H9 (cell line): ENCODE data around the gene GORASP1. TPM values are rescaled to one million over a fixed set of nuclear protein-coding genes. Genes with fewer than 3 reads are reported as not detected.

Experiments used
- DNase-seq: peaks from one replicate; pipeline ENCODE4 v3.0.0-alpha.2; 2017
- H2AFZ ChIP-seq: one replicate; pipeline ENCODE4 v1.6.1; 2013; ENCODE audit warnings: mild to moderate bottlenecking, low read length, control low read depth, moderate library complexity
- H2AK5ac ChIP-seq: 2 replicates; pipeline ENCODE4 v1.6.1; 2013; ENCODE audit warnings: low read length, control low read depth, mixed read lengths; ENCODE audit not compliant: insufficient read length
- H2BK120ac ChIP-seq: one replicate; pipeline ENCODE4 v1.6.1; 2013; ENCODE audit warnings: low read depth, mild to moderate bottlenecking, low read length, control low read depth, inconsistent platforms; ENCODE audit not compliant: poor library complexity, severe bottlenecking
- H2BK12ac ChIP-seq: 2 replicates; pipeline ENCODE4 v1.6.1; 2013; ENCODE audit warnings: low read length, control low read depth, mixed read lengths, low read depth; ENCODE audit not compliant: insufficient read length
- H2BK15ac ChIP-seq: 2 replicates; pipeline ENCODE4 v1.6.1; 2013; ENCODE audit warnings: low read depth, low read length, control low read depth
- H2BK20ac ChIP-seq: one replicate; pipeline ENCODE4 v1.6.1; 2013; ENCODE audit warnings: low read depth, mild to moderate bottlenecking, low read length, control low read depth, inconsistent platforms; ENCODE audit not compliant: poor library complexity, severe bottlenecking
- H2BK5ac ChIP-seq: 2 replicates; pipeline ENCODE4 v1.6.1; 2013; ENCODE audit warnings: low read length, control low read depth, mixed read lengths; ENCODE audit not compliant: insufficient read length
- H3K14ac ChIP-seq: 2 replicates; pipeline ENCODE4 v1.6.1; 2013; ENCODE audit warnings: low read length, control low read depth; ENCODE audit not compliant: insufficient read depth
- H3K18ac ChIP-seq: 2 replicates; pipeline ENCODE4 v1.6.1; 2013; ENCODE audit warnings: low read depth, mild to moderate bottlenecking, mixed read lengths, low read length, control low read depth; ENCODE audit not compliant: insufficient read length
- H3K23ac ChIP-seq: 2 replicates; pipeline ENCODE4 v1.6.1; 2013; ENCODE audit warnings: low read length, control low read depth, mixed read lengths, low read depth; ENCODE audit not compliant: insufficient read length
- H3K23me2 ChIP-seq: 2 replicates; pipeline ENCODE4 v1.6.1; 2013; ENCODE audit warnings: low read depth, mild to moderate bottlenecking, mixed read lengths, low read length, control low read depth; ENCODE audit not compliant: insufficient read length, poor library complexity, severe bottlenecking
- H3K27ac ChIP-seq: 2 replicates; pipeline ENCODE4 v1.5.1; 2013; ENCODE audit warnings: low read length, control low read depth, mixed read lengths, low read depth; ENCODE audit not compliant: insufficient read length
- H3K27me3 ChIP-seq: 2 replicates; pipeline ENCODE4 v1.6.1; 2013; ENCODE audit warnings: low read length, control low read depth, inconsistent platforms; ENCODE audit not compliant: insufficient read depth
- H3K4ac ChIP-seq: 2 replicates; pipeline ENCODE4 v1.6.1; 2013; ENCODE audit warnings: low read depth, mild to moderate bottlenecking, control low read depth, inconsistent platforms, low read length, moderate library complexity
- H3K4me1 ChIP-seq: 2 replicates; pipeline ENCODE4 v1.6.1; 2013; ENCODE audit warnings: low read length, control low read depth, inconsistent platforms; ENCODE audit not compliant: insufficient read depth
- H3K4me2 ChIP-seq: 2 replicates; pipeline ENCODE4 v1.6.1; 2013; ENCODE audit warnings: low read length, control low read depth, mixed read lengths; ENCODE audit not compliant: insufficient read length, insufficient read depth
- H3K56ac ChIP-seq: 2 replicates; pipeline ENCODE4 v1.6.1; 2013; ENCODE audit warnings: low read depth, mild to moderate bottlenecking, mixed read lengths, low read length, control low read depth; ENCODE audit not compliant: insufficient read length
- H3K79me1 ChIP-seq: 2 replicates; pipeline ENCODE4 v1.6.1; 2013; ENCODE audit warnings: low read depth, mild to moderate bottlenecking, moderate library complexity, low read length, control low read depth, inconsistent platforms; ENCODE audit not compliant: insufficient read depth, poor library complexity, severe bottlenecking
- H3K79me2 ChIP-seq: 2 replicates; pipeline ENCODE4 v1.6.1; 2013; ENCODE audit warnings: low read length, control low read depth, inconsistent platforms; ENCODE audit not compliant: insufficient read depth
- H3K9ac ChIP-seq: 2 replicates; pipeline ENCODE4 v1.6.1; 2013; ENCODE audit warnings: low read length, control low read depth, mixed read lengths; ENCODE audit not compliant: insufficient read length; ENCODE audit errors: extremely low read depth
- H3K9me3 ChIP-seq: one replicate; pipeline ENCODE4 v1.6.1; 2013; ENCODE audit warnings: low read depth, low read length, inconsistent platforms; ENCODE audit not compliant: control insufficient read depth
- H3T11ph ChIP-seq: one replicate; pipeline ENCODE4 v1.6.1; 2013; ENCODE audit warnings: mild to moderate bottlenecking, low read length, control low read depth, inconsistent platforms
- H4K20me1 ChIP-seq: one replicate; pipeline ENCODE4 v1.6.1; 2013; ENCODE audit not compliant: control insufficient read depth, insufficient read length, insufficient read depth
- H4K5ac ChIP-seq: 2 replicates; pipeline ENCODE4 v1.6.1; 2013; ENCODE audit warnings: low read depth, mild to moderate bottlenecking, mixed read lengths, low read length, control low read depth; ENCODE audit not compliant: insufficient read length
- H4K8ac ChIP-seq: replicated peaks from 2 replicates; pipeline ENCODE4 v1.6.1; 2013; ENCODE audit warnings: low read length, control low read depth, mixed read lengths, low read depth; ENCODE audit not compliant: insufficient read length
- H4K91ac ChIP-seq: 2 replicates; pipeline ENCODE4 v1.6.1; 2013; ENCODE audit warnings: low read depth, mild to moderate bottlenecking, moderate library complexity, mixed read lengths, low read length, control low read depth; ENCODE audit not compliant: insufficient read length
- H3K27ac Mint-ChIP-seq, 3 experiments: 2 replicates in 2 of 3; 3 replicates in 1 of 3; pipeline ENCODE4 v1.8.0; 2020 to 2021; ENCODE audit warnings: mixed read lengths in 3 of 3, mild to moderate bottlenecking in 1 of 3, moderate library complexity in 1 of 3
- H3K27me3 Mint-ChIP-seq: 2 replicates; pipeline ENCODE4 v1.8.0; 2021; ENCODE audit warnings: low read depth, mild to moderate bottlenecking, moderate library complexity, mixed read lengths
- H3K36me3 Mint-ChIP-seq, 3 experiments: 2 replicates in 2 of 3; 3 replicates in 1 of 3; pipeline ENCODE4 v1.8.0; 2020 to 2021; ENCODE audit warnings: low read depth in 3 of 3, mixed read lengths in 3 of 3; ENCODE audit not compliant: insufficient read depth in 1 of 3
- H3K4me1 Mint-ChIP-seq, 2 experiments: 2 replicates each; pipeline ENCODE4 v1.8.0; 2020; ENCODE audit warnings: mixed read lengths in 2 of 2
- H3K4me3 Mint-ChIP-seq, 2 experiments: 2 replicates in 1 of 2; 3 replicates in 1 of 2; pipeline ENCODE4 v1.8.0; 2020 to 2021; ENCODE audit warnings: mild to moderate bottlenecking in 2 of 2, mixed read lengths in 2 of 2, moderate library complexity in 1 of 2
- H3K9me3 Mint-ChIP-seq, 2 experiments: 2 replicates in 1 of 2; 3 replicates in 1 of 2; pipeline ENCODE4 v1.8.0; 2020; ENCODE audit warnings: mild to moderate bottlenecking in 2 of 2, mixed read lengths in 2 of 2, moderate library complexity in 1 of 2
- CTCF ChIP-seq: fragments of 200-600 bp; sonication (generic); conservative IDR thresholded peaks from 3 replicates; pipeline ENCODE4 v1.8.0; 2021; ENCODE audit warnings: antibody characterized with exemption, mild to moderate bottlenecking
- WGBS: extraction: QIAGEN DNeasy Blood & Tissue Kit; methylation state at CpG from one replicate; pipeline ENCODE4 v1.1.7; 2013; ENCODE audit warnings: missing lambda C conversion rate, low lambda C conversion rate, mixed read lengths; ENCODE audit not compliant: insufficient read length; ENCODE audit errors: extremely low coverage; 5-methylcytosine and 5-hydroxymethylcytosine counted together
- total RNA-seq: library from RNA; stranded (reverse); gene quantifications from 2 replicates; pipeline ENCODE4 v1.2.1, GENCODE V29; 2021

Gene GORASP1
- total RNA-seq, 1 experiment from 2014 or later: 37.4 TPM

GRCh38 chr3:39118079-39118478 is 10.7 kb upstream of the GORASP1 start:
- Histone ChIP-seq H4K5ac (no peak overlapping the region), H3K79me2 (no peaks in the 10 kb centered on the region), H2BK12ac (no peak overlapping the region), H2AK5ac (no peak overlapping the region), H3K56ac (no peak overlapping the region), H3K79me1 (no peaks in the 10 kb centered on the region), H3K9me3 (no peaks in the 10 kb centered on the region), H2AFZ (no peak overlapping the region), H3K18ac (no peak overlapping the region), H3K27me3 (no peaks in the 10 kb centered on the region), H3K4me2 (no peak overlapping the region), H2BK120ac (no peak overlapping the region), H3K9ac (no peak overlapping the region), H3T11ph (no peak overlapping the region), H3K23me2 (no peaks in the 10 kb centered on the region), H3K14ac (no peak overlapping the region), H2BK15ac (no peak overlapping the region), H4K20me1 (peaks cover 2% of the 10 kb centered on the region), H4K8ac (no peak overlapping the region), H3K27ac (no peak overlapping the region), H2BK20ac (no peak overlapping the region), H4K91ac (no peak overlapping the region), H3K23ac (no peak overlapping the region), H2BK5ac (no peak overlapping the region), H3K4ac (no peak overlapping the region), H3K4me1 (no peaks in the 10 kb centered on the region)
- Mint-ChIP-seq H3K36me3 (no peaks in the 10 kb centered on the region), H3K27me3 (no peaks in the 10 kb centered on the region), H3K27ac (peak overlapping the region in 1 of 3 experiments; percentile 40; a peak in 1 of 7 replicates), H3K9me3 (no peaks in the 10 kb centered on the region), H3K4me1 (no peaks in the 10 kb centered on the region), H3K4me3 (no peak overlapping the region)
- no peak for DNase-seq
- WGBS: no CpG with 5 or more reads among the region's 3 CpGs
- TF ChIP-seq CTCF: no peak
